Lower leg skin (tissue), 3 donors: ENCODE data around the gene ELFN1.

Experiments
- CTCF ChIP-seq, 3 donors: fragments of 450-650 bp; IDR thresholded peaks; one replicate each; pipeline ENCODE4 v1.5.1; 2016; ENCODE audit warnings: antibody characterized with exemption in 3 of 3, mild to moderate bottlenecking in 3 of 3, moderate library complexity in 2 of 3
- POLR2A ChIP-seq, 2 donors: fragments of 450-650 bp; IDR thresholded peaks; one replicate each; pipeline ENCODE4 v1.6.1; 2016 to 2017; ENCODE audit warnings: antibody characterized with exemption in 2 of 2, mild to moderate bottlenecking in 1 of 2, moderate library complexity in 1 of 2

GRCh38 chr7:1679326-1679965, 9.4 kb downstream of the ELFN1 start:
- no peak for TF ChIP-seq CTCF (IDR thresholded peaks at IDR 0.05)
- no peak for TF ChIP-seq POLR2A (IDR thresholded peaks at IDR 0.05)
